Measurements from ENCODE around the gene VSTM2B.

VSTM2B gene

GRCh38 chr19:29612801-29613595, 87.2 kb downstream of the VSTM2B start:
- ATAC-seq: no peak
- TF ChIP-seq SNAI2 (CRISPR knock-in tag; IDR thresholded peaks at IDR 0.05) (no peak), OSR1 (CRISPR knock-in tag; IDR thresholded peaks at IDR 0.05) (no peak), ISL1 (CRISPR knock-in tag; IDR thresholded peaks at IDR 0.05) (no peak), RARB (CRISPR knock-in tag; IDR thresholded peaks at IDR 0.05) (no peak), PPARA (CRISPR knock-in tag; IDR thresholded peaks at IDR 0.05; ENCODE audit: borderline replicate concordance) (no peak), ZNF8 (CRISPR knock-in tag; IDR thresholded peaks at IDR 0.05) (no peak)

GRCh38 chr19:29614046-29614445, 88.3 kb downstream of the VSTM2B start:
- TF ChIP-seq ISL1 (CRISPR knock-in tag; IDR thresholded peaks at IDR 0.05): no peak
- TF ChIP-seq ZNF70 (CRISPR knock-in tag; IDR thresholded peaks at IDR 0.05): no peak
- no peak for TF ChIP-seq OSR1 (CRISPR knock-in tag; IDR thresholded peaks at IDR 0.05)
- no peak for TF ChIP-seq CSRNP3 (CRISPR knock-in tag; IDR thresholded peaks at IDR 0.05)
- no peak for TF ChIP-seq PPARA (CRISPR knock-in tag; IDR thresholded peaks at IDR 0.05; ENCODE audit: borderline replicate concordance)
- TF ChIP-seq ARNTL (CRISPR knock-in tag; IDR thresholded peaks at IDR 0.05; ENCODE audit: borderline replicate concordance, low read depth): no peak
- no peak for TF ChIP-seq ZNF565 (CRISPR knock-in tag; conservative IDR thresholded peaks at IDR 0.05; ENCODE audit: low read depth)
- TF ChIP-seq SNAI2 (CRISPR knock-in tag; IDR thresholded peaks at IDR 0.05): no peak
- no peak for ATAC-seq

All from SK-N-SH treated with all-trans-retinoic acid at 6 μM for 48 hours (cell line).